HEK293T (cell line): ENCODE measurements around the gene MYMX.

Experiments
- CTCF ChIA-PET: fragments of 350-600 bp; formaldehyde crosslinking; extraction: SDS; loops from one replicate; lab custom pipeline; 2021; ENCODE audit warnings: antibody characterized with exemption, inconsistent platforms; lab: Yijun Ruan, JAX
- POLR2A ChIA-PET: fragments of 350-600 bp; formaldehyde crosslinking; extraction: SDS; loops from one replicate; lab custom pipeline; 2020; ENCODE audit warnings: antibody characterized with exemption, inconsistent platforms; lab: Yijun Ruan, JAX
- DNase-seq: peaks from one replicate; pipeline ENCODE4 v3.0.0; 2012; ENCODE audit warnings: mixed read lengths; ENCODE audit errors: extremely low spot score
- ARNT ChIP-seq: fragments of 450-650 bp; IDR thresholded peaks from 2 replicates; pipeline ENCODE4 v1.6.1; 2017; ENCODE audit warnings: mild to moderate bottlenecking
- BHLHE40 ChIP-seq: fragments of 450-650 bp; IDR thresholded peaks from 2 replicates; pipeline ENCODE4 v1.6.1; 2016; ENCODE audit warnings: mild to moderate bottlenecking, moderate library complexity, borderline replicate concordance
- CTBP1 ChIP-seq: fragments of 450-650 bp; IDR thresholded peaks from 2 replicates; pipeline ENCODE4 v1.6.1; 2016; ENCODE audit warnings: borderline replicate concordance
- ELF4 ChIP-seq: fragments of 450-650 bp; IDR thresholded peaks from 2 replicates; pipeline ENCODE4 v1.6.1; 2017; ENCODE audit warnings: antibody characterized with exemption
- FOXA1 ChIP-seq: fragments of 450-650 bp; IDR thresholded peaks from 2 replicates; pipeline ENCODE4 v1.6.1; 2016; ENCODE audit warnings: mild to moderate bottlenecking
- FOXK2 ChIP-seq: fragments of 450-650 bp; IDR thresholded peaks from 2 replicates; pipeline ENCODE4 v1.6.1; 2016; ENCODE audit warnings: mild to moderate bottlenecking
- FOXM1 ChIP-seq: fragments of 450-650 bp; IDR thresholded peaks from 2 replicates; pipeline ENCODE4 v1.6.1; 2017; ENCODE audit warnings: mild to moderate bottlenecking, borderline replicate concordance
- HDGF ChIP-seq: fragments of 450-650 bp; IDR thresholded peaks from 2 replicates; pipeline ENCODE4 v1.6.1; 2017; ENCODE audit warnings: antibody characterized with exemption, borderline replicate concordance
- L3MBTL2 ChIP-seq: fragments of 450-650 bp; conservative IDR thresholded peaks from 2 replicates; pipeline ENCODE4 v1.6.1; 2016; ENCODE audit warnings: mild to moderate bottlenecking
- LEF1 ChIP-seq: fragments of 450-650 bp; IDR thresholded peaks from 2 replicates; pipeline ENCODE4 v1.6.1; 2017; ENCODE audit warnings: mild to moderate bottlenecking, borderline replicate concordance
- NFRKB ChIP-seq: fragments of 450-650 bp; IDR thresholded peaks from 2 replicates; pipeline ENCODE4 v1.6.1; 2016; ENCODE audit warnings: mild to moderate bottlenecking, moderate library complexity
- PKNOX1 ChIP-seq: fragments of 450-650 bp; IDR thresholded peaks from 2 replicates; pipeline ENCODE4 v1.6.1; 2016
- SP1 ChIP-seq: fragments of 450-650 bp; IDR thresholded peaks from 2 replicates; pipeline ENCODE4 v1.6.1; 2017
- SUZ12 ChIP-seq: fragments of 450-650 bp; IDR thresholded peaks from 2 replicates; pipeline ENCODE4 v1.6.1; 2016; ENCODE audit warnings: mild to moderate bottlenecking
- TARDBP ChIP-seq: fragments of 450-650 bp; IDR thresholded peaks from 2 replicates; pipeline ENCODE4 v1.6.1; 2016
- ZNF384 ChIP-seq: fragments of 450-650 bp; IDR thresholded peaks from 2 replicates; pipeline ENCODE4 v1.6.1; 2016

Gene MYMX

DNA sequence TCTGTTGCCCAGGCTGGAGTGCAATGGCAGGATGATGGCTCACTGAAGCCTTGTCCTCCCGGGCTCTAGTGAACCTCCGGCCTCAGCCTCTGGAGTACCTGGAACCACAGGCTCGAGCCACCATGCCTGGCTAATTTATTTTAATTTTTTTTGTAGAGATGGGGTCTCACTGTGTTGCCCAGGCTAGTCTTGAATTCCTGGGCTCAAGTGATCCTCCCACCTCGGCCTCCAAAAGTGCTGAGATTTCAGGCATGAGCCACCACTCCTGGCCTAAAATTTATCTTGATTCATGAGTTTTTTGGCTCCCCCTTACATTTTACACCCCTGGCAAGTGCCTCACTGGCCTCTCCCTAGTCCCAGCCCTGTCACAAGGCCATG lies 4.2 kb downstream of the MYMX start:
- ChIA-PET POLR2A (interaction anchor here (1.0 to 8.0 kb wide), 2 partner anchors 26 to 31 kb away, joined by 3 to 65 read pairs; partner anchors contain the start of gene HSP90AB1), CTCF (interaction anchor here (0.6 kb wide), 2 partner anchors 13 to 20 kb away, joined by 3 to 4 read pairs; no protein-coding TSS in a partner anchor)
- TF ChIP-seq NFRKB (no peak), TARDBP (no peak), FOXM1 (no peak)
- DNase-seq: no peak

DNA sequence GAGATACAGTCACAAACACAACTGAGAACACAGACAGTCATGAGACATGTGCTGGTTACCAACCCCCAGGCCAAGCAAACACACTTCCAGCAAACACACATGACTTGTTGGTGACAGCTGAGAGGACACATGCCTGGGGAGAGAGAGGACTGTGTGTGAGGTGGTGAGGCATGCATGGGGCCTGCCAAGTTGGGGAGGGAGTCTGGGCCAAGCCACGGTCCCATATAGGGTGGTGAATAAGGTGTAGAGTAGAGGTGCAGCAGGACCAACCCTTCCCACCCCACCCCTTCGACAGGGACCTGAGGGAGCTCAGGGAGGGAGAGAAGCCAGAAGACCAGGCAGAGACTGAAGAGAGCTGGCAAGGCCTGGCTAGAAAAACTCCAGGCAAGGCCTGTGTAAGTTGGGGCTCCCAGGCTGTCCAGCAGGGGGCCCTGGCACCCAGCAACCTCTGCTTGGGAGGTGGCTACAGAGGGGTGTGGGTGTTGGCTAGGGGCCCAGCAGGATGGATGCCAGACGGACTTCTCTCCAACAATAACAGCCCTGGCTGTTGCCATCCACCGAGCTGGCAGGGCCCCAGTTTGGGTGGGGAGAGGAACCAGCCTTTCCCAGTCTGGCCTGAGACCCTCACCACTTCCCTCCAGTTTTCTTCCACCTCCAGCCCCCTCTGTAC lies 4.7 kb downstream of the MYMX start:
- POLR2A ChIA-PET: interaction anchor here (1.0 to 8.0 kb wide), 2 partner anchors 25 to 31 kb away, joined by 3 to 65 read pairs; partner anchors contain the start of gene HSP90AB1
- CTCF ChIA-PET: interaction anchor here (0.6 to 1.8 kb wide), 2 partner anchors 13 kb away, joined by 4 read pairs; no protein-coding TSS in a partner anchor
- peak; percentile 37 for DNase-seq
- TF ChIP-seq BHLHE40: no peak
- no peak for TF ChIP-seq LEF1
- TF ChIP-seq CTBP1: no peak
- TF ChIP-seq ELF4: no peak
- no peak for TF ChIP-seq NFRKB
- TF ChIP-seq SP1: no peak
- TF ChIP-seq L3MBTL2: no peak
- no peak for TF ChIP-seq TARDBP
- TF ChIP-seq SUZ12: no peak
- no peak for TF ChIP-seq HDGF
- no peak for TF ChIP-seq FOXK2

GRCh38 chr6:44221961-44222335 lies 5.2 kb downstream of the MYMX start:
- TF ChIP-seq NFRKB (no peak), LEF1 (no peak), SUZ12 (no peak), ARNT (no peak), HDGF (no peak)
- CTCF ChIA-PET: interaction anchor here (1.8 kb wide), 1 partner anchor 13 kb away, joined by 4 read pairs; no protein-coding TSS in a partner anchor
- POLR2A ChIA-PET: interaction anchor here (1.0 to 8.0 kb wide), 4 partner anchors 13 to 35 kb away, joined by 3 to 65 read pairs (median 6); partner anchors contain the start of genes HSP90AB1 and SLC35B2
- DNase-seq: no peak

DNA sequence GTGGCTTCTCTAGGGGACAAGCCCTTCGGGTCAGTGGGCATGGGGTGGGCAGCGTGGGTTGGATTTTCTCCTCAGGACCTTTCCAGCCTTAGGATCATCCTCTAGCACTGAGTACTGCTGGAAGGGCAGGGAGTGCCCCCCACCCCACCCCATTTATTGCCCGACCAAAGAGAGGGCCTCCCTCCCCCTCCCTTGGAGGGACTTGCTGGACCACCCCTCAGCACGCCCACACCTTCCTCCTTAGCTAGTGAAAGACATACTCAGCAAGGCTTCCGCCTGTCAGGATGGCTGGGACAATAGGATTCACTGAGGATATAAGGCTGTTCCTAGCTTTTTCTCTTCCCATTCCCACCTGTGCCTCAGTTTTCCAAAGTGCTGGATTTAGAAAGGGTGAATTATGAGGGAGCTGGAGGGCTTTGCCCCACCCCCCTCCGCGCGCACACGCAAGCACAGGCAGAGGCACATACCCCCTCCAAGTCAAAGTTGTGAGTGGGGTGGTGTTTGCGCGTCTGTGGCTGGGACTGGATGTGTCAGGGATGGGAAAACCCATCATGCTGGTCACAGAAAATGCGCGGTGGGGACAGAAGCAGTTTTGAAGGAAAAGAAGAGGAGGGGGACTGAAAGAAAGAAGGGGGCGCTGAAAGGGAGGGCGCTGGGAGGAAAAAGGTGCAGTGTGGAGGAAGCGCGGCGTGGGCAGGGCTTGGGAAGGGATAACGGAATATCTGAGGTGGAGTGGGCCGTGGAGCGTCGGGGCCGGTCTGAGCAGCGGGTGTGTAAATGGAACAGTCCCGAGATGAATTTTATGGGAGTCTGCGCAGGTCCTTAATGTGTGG lies 6.0 kb downstream of the MYMX start:
- ChIA-PET POLR2A (interaction anchor here (0.6 to 8.0 kb wide), 4 partner anchors 12 to 60 kb away, joined by 3 to 65 read pairs (median 6); partner anchors contain the start of genes HSP90AB1 and SLC35B2), CTCF (interaction anchor here (0.6 to 1.8 kb wide), 3 partner anchors 9 to 24 kb away, joined by 3 to 4 read pairs (median 4); no protein-coding TSS in a partner anchor)
- DNase-seq: no peak
- TF ChIP-seq TARDBP (no peak), ZNF384 (no peak), HDGF (no peak), LEF1 (no peak), SUZ12 (no peak), ELF4 (no peak), FOXM1 (no peak), PKNOX1 (no peak), NFRKB (no peak), BHLHE40 (no peak), FOXK2 (no peak), L3MBTL2 (no peak), SP1 (no peak), CTBP1 (no peak)

- POLR2A ChIA-PET: interaction anchor here (0.6 to 8.0 kb wide), 8 partner anchors 10 to 61 kb away, joined by 3 to 65 read pairs (median 5); partner anchors contain the start of genes HSP90AB1, SLC35B2 and TMEM151B
- peak; percentile 69 for TF ChIP-seq L3MBTL2
- TF ChIP-seq FOXM1: no peak
- no peak for TF ChIP-seq FOXK2
- DNase-seq: peak; percentile 89
- CTCF ChIA-PET: interaction anchor here (0.9 to 2.6 kb wide), 6 partner anchors 10 to 51 kb away, joined by 3 to 14 read pairs (median 5); no protein-coding TSS in a partner anchor
Observed at GRCh38 chr6:44223319-44224028, 6.7 kb downstream of the MYMX start, which contains the start of gene SLC29A1. SLC29A1 (plus strand) TSS chr6:44223595; CDS start chr6:44227314, 3,719 bp downstream.

DNA sequence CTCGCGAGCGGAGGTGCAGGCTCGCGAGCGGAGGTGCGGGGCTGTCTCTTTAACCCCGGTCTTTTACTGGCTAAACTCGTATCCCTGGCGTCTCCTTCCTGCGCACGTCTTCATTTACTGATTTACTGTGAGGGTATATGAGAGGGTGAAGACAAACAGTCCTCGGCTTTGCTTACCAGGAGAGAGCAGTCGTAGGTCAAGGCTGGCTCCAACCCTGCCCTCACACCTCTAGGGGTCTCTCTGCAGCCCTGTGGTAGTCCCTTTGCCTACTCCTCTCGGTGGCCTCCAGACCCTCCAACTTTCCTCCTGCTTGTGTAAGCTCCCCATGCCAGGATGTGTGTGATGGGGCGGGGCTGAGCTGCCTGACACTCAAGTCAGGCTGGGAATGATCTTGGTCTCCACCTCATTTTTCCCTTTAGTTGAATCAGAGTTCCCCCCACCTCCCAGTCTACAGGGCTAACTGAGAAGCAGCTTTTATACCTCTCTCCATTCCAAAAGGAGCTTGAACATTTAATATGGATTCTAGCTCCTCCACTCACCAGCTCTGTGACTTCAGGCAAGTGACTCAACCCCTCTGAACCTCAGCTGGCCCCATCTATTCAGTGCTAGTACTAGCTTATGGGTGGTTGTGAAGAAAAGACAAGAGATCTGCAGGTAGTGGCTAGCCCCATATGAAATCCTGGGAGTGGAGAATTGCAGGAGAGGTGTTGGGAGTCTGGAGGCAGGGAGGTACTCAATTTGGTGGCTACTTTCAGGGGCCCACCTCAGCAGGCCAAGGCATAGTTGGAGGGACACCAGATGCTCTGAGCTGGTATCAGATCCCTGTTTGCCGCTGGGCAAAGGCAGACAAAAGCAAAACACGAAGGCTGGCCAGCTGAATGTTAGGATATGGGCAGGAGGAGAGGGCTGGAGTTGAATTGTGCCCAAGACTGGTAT lies 7.6 kb downstream of the MYMX start:
- CTCF ChIA-PET: interaction anchor here (0.6 to 2.6 kb wide), 7 partner anchors 11 to 55 kb away, joined by 3 to 14 read pairs (median 3); no protein-coding TSS in a partner anchor
- no peak for TF ChIP-seq ZNF384
- no peak for TF ChIP-seq FOXM1
- TF ChIP-seq HDGF: no peak
- no peak for TF ChIP-seq FOXA1
- 0 out of 2 replicates have a peak, but pooled peaks have one; percentile 0 for TF ChIP-seq L3MBTL2
- no peak for DNase-seq
- POLR2A ChIA-PET: interaction anchor here (0.7 to 8.0 kb wide), 7 partner anchors 11 to 46 kb away, joined by 3 to 65 read pairs (median 5); partner anchors contain the start of genes HSP90AB1, SLC35B2 and TMEM151B
